GM19035 (cell line): ENCODE measurements around the gene FNDC3B.
A peak's percentile ranks its signal among the peaks of the same experiment; 100 is the strongest.

Experiments
- ATAC-seq: cut with Tn5 transposase; IDR thresholded peaks from one replicate; pipeline ENCODE4 v1.9.1; 2021; ENCODE audit not compliant: unreplicated experiment

FNDC3B gene

DNA sequence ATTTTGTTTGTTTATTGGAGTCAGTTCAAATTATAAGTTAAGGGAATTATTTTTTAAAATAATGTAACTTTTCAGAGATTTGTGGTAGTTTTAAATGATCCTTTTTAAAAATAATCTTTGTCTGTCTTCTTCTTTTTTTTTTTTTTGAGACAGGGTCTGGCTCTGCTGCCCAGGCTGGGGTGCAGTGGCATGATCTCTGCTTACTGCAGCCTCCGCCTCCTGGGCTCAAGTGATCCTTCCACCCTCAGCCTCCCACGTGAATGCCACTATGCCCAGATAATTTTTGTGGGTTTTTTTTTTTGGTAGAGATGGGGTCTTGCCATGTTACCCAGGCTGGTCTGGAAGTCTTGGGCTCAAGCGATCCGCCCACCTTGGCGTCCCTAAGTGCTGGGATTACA is 12.6 kb downstream of the FNDC3B start:
- ATAC-seq: no peak

DNA sequence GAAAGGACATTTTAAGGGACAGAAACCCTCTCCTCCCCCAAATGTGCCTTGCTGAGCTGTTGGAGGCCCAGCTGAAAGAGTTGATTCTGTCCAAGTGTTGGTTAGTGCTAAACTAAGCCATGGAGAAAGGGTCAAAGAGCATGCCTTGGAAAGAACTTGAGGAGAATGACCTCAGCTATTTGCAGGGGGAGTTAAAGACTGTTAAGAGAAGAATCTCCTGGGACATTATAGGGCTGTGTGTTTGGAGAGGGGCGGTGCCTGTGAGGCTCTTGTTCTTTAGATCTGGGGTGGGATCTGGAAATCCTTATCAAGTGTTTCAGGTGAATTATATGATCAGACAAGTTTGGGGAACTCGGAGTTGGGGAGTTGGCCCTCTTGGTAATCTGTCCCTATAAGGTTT is 13.0 kb downstream of the FNDC3B start:
- no peak for ATAC-seq

DNA sequence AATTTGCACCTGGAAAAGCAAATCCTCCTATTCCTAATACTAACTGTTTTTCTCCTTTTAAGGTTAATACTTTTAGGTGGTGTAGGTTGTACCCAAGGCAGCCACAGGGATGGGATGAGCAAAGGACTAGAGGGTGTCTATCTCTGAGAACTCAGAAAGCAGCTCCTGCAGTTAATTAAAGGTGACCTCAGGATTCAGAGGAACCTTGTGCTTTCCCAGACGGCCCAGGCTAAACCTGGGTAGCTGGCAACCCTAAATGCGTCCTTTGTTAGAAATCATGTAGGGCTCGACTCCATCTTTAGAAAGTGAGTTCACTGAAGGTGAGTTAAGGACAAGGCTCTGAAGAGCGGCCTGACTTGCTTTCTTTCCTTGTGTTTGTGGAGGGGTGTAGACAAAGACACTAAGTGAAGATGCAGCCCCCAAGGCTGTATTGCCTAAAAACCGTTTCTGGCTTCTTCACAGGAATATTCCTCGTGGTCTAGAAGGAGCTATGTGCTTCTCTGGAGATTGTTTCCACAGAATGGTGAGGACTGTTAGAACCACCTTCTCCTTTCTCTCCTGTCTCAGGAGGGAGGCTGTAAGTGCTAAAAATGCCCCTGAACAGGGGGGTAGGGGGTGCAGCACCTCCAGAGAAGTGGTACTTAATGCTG is 14.9 kb downstream of the FNDC3B start:
- no peak for ATAC-seq

DNA sequence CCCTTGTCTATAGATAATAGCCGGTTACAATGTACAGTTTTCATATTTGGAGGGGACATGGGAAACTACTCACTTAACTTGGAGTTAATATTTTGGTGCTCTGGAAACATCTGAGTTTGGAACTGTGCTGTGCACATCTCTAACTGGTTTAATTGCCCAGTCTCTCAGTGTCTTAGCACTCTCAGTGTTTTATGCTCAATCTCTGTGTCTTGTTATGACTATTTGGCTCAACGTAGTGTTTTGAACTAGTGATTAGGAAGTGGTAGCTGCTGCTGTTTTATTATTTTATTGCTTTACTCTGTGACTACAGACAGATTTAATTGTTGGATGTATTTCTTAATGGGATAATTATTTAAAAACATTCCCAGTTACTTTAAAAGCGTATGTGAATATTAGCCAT is 17.0 kb downstream of the FNDC3B start:
- ATAC-seq: no peak

DNA sequence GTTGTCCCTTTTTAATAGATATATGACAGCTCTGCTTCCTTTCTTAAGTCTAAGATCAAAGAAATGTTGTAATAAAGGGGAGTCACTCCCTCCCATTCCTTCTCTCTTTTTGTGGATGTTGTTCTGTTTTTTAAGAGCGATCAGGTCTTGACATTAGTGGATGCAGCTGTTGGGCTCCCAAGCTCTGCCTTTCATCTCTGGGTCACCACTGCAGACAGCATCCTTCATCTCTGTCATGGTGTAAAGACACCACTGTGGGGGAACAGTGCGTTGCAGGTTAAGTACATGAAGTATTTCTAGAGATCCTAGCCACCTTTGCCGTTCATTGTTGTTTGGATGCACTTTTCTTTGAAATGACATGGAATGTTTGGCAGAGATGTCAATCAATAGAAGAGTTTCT is 17.7 kb downstream of the FNDC3B start:
- ATAC-seq: no peak

DNA sequence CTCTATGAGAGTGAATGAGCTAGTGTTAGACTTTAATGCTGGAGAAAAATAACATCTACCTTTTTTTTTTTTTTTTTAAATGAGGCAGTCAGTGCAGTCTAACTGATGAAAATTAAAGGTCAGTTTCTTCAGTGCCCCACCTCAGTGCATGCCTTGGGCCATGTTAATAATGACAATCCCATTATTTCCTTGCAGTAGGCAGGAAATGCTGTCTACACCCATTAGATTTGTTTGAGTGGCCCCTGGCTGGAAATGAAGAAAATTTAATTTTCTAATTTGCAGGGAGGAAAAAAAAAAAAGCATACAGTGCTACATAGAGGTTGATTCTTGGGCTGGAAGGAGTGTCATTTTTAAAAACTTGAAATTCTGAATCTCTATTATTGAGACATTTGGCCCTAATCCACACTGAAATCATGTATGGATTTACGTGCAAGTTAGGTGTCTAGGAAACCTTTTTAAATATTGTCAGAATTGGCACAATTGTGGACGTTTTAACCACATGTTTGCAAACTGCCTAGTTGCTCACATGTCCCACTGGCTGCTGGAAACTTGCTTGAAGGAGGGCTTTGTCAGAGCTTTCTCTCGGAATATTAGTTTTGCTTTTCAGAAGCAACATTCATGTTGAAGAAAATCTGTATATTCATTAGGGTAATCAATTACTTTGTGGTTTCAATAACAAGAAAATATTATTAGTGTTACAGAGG is 18.4 kb downstream of the FNDC3B start:
- ATAC-seq: no peak

DNA sequence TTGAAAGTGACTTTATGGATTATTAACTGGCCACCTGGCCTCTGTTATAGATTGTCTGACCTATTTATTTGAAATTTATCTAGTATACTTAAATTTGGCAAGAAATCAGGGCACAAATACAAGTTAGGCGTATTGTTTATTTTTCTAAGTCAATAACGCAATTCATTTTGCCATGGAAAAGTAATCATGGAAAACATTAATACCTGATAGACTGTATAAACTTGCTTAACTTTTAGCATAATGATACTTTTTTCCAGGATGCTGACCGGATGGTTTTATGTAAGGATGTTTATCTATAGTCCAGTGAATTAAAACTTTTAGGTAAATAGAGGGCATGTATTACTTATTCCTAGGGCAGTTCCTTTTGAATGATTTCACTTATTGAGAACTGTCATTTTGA is 20.2 kb downstream of the FNDC3B start:
- ATAC-seq: no peak

DNA sequence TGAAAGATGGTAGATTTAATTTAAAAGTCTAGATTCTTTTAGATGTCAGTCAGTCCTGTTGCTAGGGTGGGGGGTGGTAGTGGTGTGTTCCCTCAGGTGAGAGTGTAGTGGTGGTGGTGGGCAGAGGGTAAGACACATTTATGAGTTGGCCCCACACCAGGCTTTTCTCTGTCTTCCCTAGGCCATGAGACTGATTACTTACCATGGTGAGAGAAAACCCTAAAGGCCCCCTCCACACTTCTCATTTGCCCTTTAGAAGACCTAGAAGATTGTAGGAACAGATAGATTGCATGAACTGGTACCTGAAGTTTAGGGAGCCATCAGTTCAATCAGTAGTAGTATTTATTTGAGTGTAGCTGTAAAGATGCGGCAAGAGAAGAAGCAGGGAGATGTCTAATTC is 20.9 kb downstream of the FNDC3B start:
- ATAC-seq: no peak

DNA sequence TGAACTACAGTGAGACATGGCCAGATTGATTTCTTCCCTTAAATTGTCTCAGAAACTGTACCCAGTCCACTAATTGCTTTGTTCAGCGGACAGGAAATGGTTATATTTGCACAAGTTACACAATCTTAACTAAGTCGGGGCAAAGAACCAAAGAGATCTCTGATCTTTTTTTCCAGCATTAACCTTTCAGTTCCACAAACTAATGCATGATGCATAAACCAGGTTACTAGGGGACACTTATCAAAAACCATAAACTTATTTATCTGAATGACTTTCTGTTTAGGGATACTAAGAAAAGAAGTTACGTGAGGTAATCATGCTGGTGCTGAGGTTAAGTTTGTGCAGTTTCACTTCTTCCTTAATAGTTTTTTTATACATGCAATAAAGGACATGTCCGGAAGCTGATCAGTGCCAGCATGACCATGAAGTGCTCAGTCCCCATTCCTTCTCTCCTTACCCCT is 22.4 kb downstream of the FNDC3B start:
- ATAC-seq: peak; percentile 92

DNA sequence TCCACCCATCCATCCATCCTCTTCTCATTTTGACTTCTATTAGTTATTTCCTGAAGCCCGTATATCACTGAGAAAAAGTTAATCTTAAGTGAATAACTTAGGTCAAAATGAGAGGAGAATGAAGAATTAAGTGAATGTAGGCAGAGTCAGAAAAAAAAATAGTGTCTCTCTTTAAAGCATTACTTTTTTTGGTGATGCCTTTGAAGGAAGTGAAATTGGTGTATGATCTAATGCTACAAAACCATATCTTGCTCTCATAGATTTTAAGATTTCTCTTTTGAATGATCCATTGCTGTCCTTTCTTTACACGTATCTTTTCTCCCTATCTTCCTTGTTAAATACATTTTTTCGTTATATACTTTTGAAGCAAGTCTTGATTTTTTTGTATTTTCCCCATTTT is 23.4 kb downstream of the FNDC3B start:
- ATAC-seq: no peak

DNA sequence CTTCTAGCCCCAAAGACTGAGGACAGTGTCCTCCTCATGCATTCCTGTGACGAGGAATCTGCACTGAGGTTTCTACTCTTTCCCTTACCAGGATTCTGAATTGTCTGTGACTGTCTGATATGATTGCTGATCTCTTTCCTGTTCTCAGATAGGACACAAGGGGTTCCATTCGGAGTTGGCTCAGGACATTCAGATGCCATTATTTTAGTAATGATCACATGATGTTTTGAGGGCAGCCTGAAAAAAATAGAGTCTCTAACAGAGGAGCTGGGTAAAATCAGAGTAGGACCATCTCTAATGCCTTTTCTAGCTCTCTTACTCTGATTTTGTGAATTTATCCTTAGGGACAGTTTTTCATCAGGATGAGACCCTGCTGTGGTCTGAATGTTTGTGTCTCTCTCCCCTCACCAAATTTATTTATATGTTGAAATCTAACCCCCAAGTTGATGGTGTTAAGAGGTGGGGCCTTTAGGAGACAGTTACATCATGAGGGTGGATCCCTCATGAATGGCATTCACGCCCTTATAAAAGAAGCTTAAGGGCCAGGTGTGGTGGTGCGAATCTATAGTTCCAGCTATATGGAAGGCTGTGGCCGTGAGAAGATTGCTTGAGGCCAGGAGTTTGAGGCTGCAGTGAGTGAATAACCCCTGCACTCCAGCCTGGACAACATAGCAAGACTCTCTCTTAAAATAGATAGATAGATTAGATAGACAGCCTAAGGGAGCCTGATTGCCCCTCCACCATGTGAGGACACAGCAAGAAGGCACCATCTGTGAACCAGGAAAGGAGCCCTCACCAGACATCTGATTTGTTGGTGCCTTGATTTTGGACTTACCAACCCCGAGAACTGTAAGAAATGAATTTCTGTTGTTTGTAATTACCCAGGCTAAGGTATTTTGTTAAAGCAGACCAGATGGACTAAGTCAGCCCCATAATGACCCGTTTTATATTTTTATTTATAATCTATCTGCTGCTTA is 24.4 kb downstream of the FNDC3B start:
- no peak for ATAC-seq

DNA sequence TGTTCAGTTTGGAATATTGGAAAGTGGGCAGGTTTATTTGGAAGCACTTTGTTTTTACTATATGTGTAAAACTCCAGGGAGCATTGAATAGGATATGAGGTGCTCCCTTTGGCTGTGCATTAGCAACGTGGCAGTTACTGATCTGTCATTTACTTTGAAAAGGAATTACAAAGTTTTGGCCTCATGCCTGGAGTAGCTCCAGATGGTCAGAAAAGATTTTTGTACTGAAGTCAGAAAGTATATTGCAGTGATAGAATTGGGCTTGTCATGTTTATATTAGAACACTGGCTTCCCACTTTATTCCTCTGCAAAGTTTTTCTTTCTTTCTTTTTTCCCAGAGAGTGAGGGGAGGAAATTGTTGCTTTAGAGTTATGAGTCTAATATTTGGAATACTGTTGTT is 26.1 kb downstream of the FNDC3B start:
- no peak for ATAC-seq

DNA sequence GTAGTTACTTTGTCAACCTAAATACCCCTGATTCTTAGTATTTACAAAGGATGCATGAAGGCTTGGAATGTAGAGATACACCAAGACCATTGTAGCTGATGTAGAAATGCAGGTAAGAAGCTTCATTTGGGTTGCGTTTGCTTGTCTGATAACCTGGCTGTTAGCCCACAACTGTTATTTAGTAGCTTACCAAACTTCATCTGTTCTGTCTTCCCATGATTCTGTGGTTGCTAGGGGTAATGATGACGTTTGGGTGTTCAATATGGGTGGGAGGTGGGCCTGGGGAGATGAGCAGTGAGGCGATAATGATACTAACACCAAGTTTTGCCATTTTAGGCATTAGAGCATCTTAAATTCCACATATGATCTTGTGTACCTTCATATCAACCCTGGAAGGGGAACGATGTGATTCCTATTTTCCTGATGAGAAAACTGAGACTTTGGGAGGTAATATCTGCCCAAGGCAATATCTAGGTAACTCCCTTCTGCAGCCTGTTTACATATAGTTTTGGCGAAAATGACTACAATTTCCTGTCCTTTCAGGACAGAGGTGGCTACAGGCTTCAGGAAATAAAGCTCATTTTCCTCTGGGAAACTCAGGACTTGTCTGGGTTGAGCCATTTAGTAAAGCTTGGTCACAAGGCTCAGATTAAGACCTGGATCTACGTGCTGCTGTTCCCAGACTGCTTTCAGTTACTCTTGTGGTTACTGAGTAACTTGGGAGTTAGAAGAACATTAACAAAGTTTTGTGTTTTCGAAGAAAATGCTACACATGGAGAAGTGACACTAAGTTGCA is 26.8 kb downstream of the FNDC3B start:
- no peak for ATAC-seq

DNA sequence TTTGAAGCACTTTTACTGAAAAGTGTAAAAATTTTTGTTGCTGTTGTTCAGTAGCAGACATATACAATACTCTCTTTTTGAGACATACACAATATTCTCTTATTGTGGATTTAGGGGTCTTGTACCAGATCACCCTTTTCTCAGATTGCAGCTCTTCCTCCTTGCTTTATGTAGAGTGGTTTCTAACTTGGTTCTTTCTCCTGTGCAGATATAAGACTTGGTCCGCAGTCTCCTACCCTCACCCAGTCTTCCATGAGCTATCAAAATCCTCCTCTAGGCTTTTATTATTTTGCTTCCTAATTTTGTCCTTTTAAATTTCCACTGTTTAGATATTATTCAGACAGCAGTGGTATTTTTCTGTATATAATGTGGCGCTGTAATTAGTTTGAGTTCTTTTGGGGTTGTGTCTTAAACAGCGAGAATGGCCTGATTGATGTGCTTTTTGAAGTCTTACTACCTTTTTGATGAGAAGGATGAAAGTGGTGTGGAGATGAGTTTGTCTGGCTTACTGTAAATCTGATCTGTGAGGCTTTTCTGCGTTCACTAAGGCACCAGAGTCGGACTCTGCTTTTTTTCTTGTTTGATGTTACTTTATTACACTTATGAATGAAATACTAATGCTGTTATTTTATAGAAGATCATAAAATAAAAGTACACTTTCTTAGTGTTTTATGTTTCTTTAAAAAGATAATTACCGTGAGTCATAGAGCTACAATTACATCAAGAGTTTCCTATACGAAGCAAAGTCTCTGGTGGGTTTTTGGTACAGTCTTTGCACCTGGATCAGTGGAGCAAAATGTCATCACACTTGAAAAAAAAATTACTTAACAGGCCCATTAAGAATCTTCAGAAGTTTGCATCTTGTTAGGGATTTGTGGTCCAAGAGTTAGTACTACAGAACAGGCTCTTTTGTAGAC is 27.8 kb downstream of the FNDC3B start:
- no peak for ATAC-seq

DNA sequence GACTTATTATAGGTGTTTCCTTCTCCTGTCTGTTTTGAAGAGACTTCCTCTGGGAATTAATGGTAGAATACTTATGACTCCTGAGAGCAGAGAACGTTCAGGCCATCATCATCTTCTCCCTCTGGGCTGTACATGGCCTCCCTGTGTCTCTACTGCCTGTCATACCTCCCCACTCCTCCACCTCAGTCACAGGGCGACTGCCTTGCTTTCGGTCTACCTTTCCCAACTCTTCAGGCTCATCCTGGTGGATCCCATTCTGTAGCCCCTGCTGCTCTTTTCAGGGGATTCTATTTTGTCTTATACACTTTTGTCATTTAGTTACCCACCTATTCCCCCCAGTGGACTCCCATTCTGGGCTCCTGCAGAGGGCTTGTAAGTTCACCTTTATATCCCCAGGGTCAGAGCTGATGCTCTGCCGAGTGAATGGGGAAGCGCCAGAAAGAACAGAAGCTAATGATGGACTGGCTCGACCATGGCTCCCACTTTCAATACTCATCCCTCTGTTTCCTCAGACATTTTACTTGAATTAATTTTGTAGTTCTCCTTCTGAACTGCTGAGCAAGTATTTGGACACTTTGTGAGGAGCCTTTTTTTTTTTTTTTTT is 28.6 kb downstream of the FNDC3B start:
- no peak for ATAC-seq

DNA sequence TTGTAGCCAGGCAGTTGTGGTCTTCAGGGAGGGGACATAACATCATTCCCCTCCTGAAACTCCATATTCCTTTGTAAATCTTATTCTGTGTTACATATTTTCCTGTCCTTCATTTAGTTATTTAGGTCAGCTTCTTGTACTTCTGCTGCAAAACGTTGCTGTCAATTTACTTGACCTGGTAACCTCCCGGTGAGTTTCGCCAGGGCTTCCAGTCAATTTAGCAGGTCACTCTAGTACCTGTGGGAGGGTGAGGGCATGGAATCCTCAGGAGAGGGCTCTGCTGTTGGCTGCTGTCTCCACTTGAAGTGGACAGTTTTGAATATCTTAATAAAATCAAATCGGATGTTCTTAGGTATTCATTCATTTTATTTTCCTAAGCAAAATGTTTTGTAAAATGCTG is 29.6 kb downstream of the FNDC3B start:
- ATAC-seq: no peak

DNA sequence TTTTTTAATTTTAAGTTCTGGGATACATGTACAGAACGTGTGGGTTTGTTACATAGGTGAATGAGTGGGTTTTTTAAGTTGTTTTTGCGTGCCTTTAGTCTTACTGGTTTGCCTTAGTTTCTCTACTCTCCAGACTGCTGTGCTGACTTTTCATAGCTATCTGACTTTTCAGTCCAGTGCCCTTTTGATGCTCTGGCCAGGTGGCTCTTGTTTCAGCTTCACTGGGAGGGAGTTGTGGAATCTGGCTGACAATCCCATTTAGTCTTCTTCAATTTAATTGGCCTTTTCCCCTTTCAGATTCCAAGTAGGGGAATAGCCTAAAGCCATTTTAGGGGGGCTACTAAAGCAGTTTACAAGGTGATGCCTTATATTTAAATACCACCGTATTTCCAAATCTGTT is 30.1 kb downstream of the FNDC3B start:
- ATAC-seq: no peak

DNA sequence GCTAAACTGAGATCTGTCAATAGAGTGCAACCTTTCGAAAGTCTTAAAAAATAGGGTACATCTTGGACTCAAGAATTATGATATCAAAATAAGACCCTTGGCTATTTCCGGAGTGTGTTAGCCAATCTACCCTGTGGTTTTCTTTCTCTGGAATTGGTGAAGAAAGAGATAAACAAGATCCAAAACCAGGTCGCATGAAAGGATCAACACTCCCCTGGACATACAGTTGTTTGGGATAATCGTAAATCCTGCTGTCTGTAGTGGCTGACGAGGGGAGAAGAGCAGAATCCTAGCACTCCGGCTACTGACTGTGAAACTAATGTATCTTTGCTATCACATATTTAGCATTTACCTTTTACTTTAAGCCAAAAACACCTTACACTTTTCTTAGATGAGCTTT is 30.9 kb downstream of the FNDC3B start:
- ATAC-seq: no peak

DNA sequence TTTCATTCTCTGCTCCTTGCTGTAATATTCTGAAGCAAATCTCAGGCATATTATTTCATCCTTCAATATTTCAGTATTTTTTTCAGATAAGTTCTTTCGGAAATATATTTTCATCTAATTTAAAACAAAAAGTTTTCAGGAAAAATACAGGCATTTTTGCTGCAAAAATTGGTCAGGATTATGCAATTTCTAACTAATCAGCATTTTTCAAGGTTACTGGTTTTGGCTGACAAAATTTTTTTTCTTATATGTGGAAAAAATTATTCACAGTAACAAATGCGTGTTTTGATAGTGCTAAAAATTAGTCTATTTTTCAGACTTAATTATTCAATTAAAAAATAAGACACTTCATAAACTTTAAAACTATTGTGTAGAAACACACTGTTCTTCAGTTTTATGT is 31.4 kb downstream of the FNDC3B start:
- no peak for ATAC-seq
